ENCODE measurements around the gene APBA2. TPM values are rescaled to one million over a fixed set of nuclear protein-coding genes. Genes with fewer than 3 reads are reported as not detected.

The APBA2 gene
- total RNA-seq, 1 experiment from 2014 or later, result 11.2 TPM

DNA sequence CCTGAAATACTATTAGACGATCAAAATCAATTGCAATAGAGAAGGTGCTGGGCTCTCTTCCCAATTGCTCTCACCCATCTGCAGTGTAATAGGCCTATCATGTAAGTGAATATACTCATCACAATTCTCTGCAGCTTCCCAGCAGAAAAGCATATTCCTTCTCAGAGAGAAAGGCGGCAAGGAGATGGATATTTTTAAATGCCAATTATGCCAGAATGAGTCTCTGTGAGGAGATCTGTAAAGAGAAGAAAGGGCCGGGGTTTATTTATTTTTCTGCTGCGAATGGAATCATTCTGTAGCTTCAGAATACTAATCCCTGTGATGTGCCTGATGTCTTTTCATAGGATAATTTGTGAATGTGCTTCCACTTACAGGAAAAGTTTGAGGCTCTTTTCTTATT, 112.0 kb downstream of the APBA2 start (continued):
- TF ChIP-seq, protein P1, sequence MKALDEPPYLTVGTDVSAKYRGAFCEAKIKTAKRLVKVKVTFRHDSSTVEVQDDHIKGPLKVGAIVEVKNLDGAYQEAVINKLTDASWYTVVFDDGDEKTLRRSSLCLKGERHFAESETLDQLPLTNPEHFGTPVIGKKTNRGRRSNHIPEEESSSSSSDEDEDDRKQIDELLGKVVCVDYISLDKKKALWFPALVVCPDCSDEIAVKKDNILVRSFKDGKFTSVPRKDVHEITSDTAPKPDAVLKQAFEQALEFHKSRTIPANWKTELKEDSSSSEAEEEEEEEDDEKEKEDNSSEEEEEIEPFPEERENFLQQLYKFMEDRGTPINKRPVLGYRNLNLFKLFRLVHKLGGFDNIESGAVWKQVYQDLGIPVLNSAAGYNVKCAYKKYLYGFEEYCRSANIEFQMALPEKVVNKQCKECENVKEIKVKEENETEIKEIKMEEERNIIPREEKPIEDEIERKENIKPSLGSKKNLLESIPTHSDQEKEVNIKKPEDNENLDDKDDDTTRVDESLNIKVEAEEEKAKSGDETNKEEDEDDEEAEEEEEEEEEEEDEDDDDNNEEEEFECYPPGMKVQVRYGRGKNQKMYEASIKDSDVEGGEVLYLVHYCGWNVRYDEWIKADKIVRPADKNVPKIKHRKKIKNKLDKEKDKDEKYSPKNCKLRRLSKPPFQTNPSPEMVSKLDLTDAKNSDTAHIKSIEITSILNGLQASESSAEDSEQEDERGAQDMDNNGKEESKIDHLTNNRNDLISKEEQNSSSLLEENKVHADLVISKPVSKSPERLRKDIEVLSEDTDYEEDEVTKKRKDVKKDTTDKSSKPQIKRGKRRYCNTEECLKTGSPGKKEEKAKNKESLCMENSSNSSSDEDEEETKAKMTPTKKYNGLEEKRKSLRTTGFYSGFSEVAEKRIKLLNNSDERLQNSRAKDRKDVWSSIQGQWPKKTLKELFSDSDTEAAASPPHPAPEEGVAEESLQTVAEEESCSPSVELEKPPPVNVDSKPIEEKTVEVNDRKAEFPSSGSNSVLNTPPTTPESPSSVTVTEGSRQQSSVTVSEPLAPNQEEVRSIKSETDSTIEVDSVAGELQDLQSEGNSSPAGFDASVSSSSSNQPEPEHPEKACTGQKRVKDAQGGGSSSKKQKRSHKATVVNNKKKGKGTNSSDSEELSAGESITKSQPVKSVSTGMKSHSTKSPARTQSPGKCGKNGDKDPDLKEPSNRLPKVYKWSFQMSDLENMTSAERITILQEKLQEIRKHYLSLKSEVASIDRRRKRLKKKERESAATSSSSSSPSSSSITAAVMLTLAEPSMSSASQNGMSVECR (CRISPR knock-in tag; IDR thresholded peaks at IDR 0.05; ENCODE audit: borderline replicate concordance), result no peak
- TF ChIP-seq ATF1 (CRISPR knock-in tag; IDR thresholded peaks at IDR 0.05), result no peak
- no peak for TF ChIP-seq FOXJ3 (CRISPR knock-in tag; IDR thresholded peaks at IDR 0.05; ENCODE audit: borderline replicate concordance)
- TF ChIP-seq, protein P2, sequence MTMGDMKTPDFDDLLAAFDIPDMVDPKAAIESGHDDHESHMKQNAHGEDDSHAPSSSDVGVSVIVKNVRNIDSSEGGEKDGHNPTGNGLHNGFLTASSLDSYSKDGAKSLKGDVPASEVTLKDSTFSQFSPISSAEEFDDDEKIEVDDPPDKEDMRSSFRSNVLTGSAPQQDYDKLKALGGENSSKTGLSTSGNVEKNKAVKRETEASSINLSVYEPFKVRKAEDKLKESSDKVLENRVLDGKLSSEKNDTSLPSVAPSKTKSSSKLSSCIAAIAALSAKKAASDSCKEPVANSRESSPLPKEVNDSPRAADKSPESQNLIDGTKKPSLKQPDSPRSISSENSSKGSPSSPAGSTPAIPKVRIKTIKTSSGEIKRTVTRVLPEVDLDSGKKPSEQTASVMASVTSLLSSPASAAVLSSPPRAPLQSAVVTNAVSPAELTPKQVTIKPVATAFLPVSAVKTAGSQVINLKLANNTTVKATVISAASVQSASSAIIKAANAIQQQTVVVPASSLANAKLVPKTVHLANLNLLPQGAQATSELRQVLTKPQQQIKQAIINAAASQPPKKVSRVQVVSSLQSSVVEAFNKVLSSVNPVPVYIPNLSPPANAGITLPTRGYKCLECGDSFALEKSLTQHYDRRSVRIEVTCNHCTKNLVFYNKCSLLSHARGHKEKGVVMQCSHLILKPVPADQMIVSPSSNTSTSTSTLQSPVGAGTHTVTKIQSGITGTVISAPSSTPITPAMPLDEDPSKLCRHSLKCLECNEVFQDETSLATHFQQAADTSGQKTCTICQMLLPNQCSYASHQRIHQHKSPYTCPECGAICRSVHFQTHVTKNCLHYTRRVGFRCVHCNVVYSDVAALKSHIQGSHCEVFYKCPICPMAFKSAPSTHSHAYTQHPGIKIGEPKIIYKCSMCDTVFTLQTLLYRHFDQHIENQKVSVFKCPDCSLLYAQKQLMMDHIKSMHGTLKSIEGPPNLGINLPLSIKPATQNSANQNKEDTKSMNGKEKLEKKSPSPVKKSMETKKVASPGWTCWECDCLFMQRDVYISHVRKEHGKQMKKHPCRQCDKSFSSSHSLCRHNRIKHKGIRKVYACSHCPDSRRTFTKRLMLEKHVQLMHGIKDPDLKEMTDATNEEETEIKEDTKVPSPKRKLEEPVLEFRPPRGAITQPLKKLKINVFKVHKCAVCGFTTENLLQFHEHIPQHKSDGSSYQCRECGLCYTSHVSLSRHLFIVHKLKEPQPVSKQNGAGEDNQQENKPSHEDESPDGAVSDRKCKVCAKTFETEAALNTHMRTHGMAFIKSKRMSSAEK (CRISPR knock-in tag; IDR thresholded peaks at IDR 0.05; ENCODE audit: borderline replicate concordance), result no peak
- no peak for TF ChIP-seq ZNF138 (CRISPR knock-in tag; conservative IDR thresholded peaks at IDR 0.05)
- no peak for TF ChIP-seq STAT6 (CRISPR knock-in tag; conservative IDR thresholded peaks at IDR 0.05; ENCODE audit: low read depth)

GRCh38 chr15:28998511-28998910, 112.7 kb downstream of the APBA2 start:
- Mint-ChIP-seq H3K27ac (no peak overlapping the region), H3K4me3 (no peak overlapping the region), H3K36me3 (no peaks in the 10 kb centered on the region), H3K9me3 (peaks cover 4% of the 10 kb centered on the region; the same call in 1 of the 2 replicates), H3K4me1 (peaks cover 19% of the 10 kb centered on the region), H3K27me3 (ENCODE audit: low read depth) (no peaks in the 10 kb centered on the region)
- ChIA-PET POLR2A (no interaction called here), CTCF (interaction anchor here (0.9 to 1.2 kb wide), 3 partner anchors 15 to 103 kb away, joined by 3 to 8 read pairs (median 3); no protein-coding TSS in a partner anchor)
- no peak for DNase-seq (ENCODE audit: low spot score)
- ATAC-seq, result no peak
- TF ChIP-seq TP53 (CRISPR knock-in tag; IDR thresholded peaks at IDR 0.05), result no peak
- TF ChIP-seq SOX15 (CRISPR knock-in tag; IDR thresholded peaks at IDR 0.05), result no peak
- TF ChIP-seq ZNF121 (CRISPR knock-in tag; IDR thresholded peaks at IDR 0.05), result peak; percentile 71
- TF ChIP-seq NR3C1 (CRISPR knock-in tag; conservative IDR thresholded peaks at IDR 0.05; ENCODE audit: low read depth), result no peak
- no peak for TF ChIP-seq ZNF396 (CRISPR knock-in tag; IDR thresholded peaks at IDR 0.05; ENCODE audit: borderline replicate concordance)
- TF ChIP-seq NR2C2 (CRISPR knock-in tag; IDR thresholded peaks at IDR 0.05), result no peak
- no peak for TF ChIP-seq ZNF416 (CRISPR knock-in tag; IDR thresholded peaks at IDR 0.05)
